ENCODE measurements around the gene CD180.

DNA sequence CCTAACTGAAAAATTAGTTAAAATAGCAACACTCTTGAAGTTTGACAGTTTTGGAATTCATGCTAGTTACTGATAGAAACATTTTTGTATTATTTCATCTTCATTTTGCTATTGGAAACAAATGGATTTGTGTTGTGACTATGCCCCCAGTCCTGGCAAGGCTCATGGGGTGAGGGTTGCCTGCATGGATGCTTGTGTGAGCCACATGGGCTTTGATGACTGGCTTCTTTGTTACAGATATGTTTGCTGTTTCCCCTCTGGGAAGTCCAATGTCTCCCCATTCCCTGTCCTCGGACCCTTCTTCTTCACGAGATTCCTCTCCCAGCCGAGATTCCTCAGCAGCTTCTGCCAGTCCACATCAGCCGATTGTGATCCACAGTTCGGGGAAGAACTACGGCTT, 44.2 kb downstream of the CD180 start:
- TF ChIP-seq, protein P1, sequence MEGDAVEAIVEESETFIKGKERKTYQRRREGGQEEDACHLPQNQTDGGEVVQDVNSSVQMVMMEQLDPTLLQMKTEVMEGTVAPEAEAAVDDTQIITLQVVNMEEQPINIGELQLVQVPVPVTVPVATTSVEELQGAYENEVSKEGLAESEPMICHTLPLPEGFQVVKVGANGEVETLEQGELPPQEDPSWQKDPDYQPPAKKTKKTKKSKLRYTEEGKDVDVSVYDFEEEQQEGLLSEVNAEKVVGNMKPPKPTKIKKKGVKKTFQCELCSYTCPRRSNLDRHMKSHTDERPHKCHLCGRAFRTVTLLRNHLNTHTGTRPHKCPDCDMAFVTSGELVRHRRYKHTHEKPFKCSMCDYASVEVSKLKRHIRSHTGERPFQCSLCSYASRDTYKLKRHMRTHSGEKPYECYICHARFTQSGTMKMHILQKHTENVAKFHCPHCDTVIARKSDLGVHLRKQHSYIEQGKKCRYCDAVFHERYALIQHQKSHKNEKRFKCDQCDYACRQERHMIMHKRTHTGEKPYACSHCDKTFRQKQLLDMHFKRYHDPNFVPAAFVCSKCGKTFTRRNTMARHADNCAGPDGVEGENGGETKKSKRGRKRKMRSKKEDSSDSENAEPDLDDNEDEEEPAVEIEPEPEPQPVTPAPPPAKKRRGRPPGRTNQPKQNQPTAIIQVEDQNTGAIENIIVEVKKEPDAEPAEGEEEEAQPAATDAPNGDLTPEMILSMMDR (IDR thresholded peaks at IDR 0.05; ENCODE audit: low read length) = no peak
- no peak for TF ChIP-seq EZH2 (IDR thresholded peaks at IDR 0.05; ENCODE audit: borderline replicate concordance, low read length)
